ENCODE measurements around the gene KAZALD1. TPM values are rescaled to one million over a fixed set of nuclear protein-coding genes. Genes with fewer than 3 reads are reported as not detected.

KAZALD1 gene
- total RNA-seq, 1 donor = 26.4 TPM

DNA sequence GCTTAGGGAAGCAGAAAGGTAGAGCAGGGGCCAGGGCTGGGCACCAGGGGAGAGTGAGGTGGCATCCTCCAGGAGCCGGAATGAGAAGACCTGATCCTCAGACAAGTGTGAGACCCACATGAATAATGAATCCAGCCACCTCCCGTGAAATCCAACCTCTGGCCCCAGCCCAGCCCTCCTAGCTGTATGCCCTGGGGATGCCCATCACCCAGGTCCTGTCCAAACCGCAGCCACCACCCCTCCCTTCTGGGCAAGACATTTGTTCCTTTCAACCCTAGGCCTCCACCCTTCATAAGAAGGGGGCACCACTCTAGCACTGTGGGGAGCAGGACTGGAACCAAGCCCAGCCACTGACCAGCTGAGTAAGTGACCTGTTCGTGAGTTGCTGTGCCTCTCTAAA lies 40.5 kb upstream of the KAZALD1 start:
- no peaks in the 10 kb centered on the region for H3K79me2 ChIP-seq (ENCODE audit: insufficient read depth, low read length)
- H3K4me3 ChIP-seq (ENCODE audit: insufficient read depth, low read length) = no peak overlapping the region
- TF ChIP-seq CTCF (IDR thresholded peaks at IDR 0.05; ENCODE audit: extremely low read depth, low read depth, low read length) = no peak
- DNase-seq (ENCODE audit: insufficient read length, low spot score, missing footprints) = peak; percentile 67
- no peaks in the 10 kb centered on the region for H3K9me3 ChIP-seq (ENCODE audit: low read depth, low read length)
- H3K27ac ChIP-seq (ENCODE audit: low read depth, low read length) = no peak overlapping the region
- no peak overlapping the region for H2AFZ ChIP-seq (ENCODE audit: low read length)
- no peak overlapping the region for H3K4me2 ChIP-seq (ENCODE audit: insufficient read depth, low read length)
- H4K20me1 ChIP-seq (ENCODE audit: insufficient read depth, low read length) = no peaks in the 10 kb centered on the region
- H3K36me3 ChIP-seq (ENCODE audit: insufficient read depth, low read length) = no peaks in the 10 kb centered on the region
- H3K4me1 ChIP-seq (ENCODE audit: insufficient read depth, low read length) = no peaks in the 10 kb centered on the region
- H3K27me3 ChIP-seq (ENCODE audit: insufficient read depth, low read length) = no peaks in the 10 kb centered on the region

DNA sequence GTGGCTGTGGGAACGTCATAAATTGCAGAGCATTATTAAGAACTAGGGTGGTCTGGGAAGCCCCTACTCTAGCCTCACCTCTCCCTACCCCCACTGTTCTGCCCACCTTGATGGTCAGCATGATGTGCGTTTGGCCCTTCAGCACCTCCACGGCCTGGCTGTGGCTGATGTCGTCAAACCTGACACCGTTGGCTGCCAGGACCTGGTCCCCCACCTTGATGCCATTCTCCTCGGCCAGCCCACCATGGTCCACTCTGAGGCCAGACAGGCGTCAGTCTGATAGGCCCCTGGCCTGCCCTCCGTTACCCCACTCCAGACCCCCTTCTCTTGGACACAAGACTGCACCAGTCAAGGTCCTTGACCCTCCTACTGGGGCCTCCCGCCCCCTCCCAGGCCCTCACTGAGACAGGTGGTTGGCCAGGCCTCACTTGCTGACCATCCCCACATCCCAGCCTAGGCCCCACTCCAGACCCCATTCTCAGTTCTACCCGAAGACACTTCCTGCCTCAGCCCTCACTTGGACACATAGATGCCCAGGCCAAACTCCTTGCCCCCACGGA lies 40.0 kb upstream of the KAZALD1 start:
- Histone ChIP-seq H3K27me3 (ENCODE audit: insufficient read depth, low read length) (no peaks in the 10 kb centered on the region), H2AFZ (ENCODE audit: low read length) (no peak overlapping the region), H3K4me3 (ENCODE audit: insufficient read depth, low read length) (no peak overlapping the region), H3K36me3 (ENCODE audit: insufficient read depth, low read length) (no peaks in the 10 kb centered on the region), H3K9me3 (ENCODE audit: low read depth, low read length) (no peaks in the 10 kb centered on the region), H3K4me2 (ENCODE audit: insufficient read depth, low read length) (no peak overlapping the region), H4K20me1 (ENCODE audit: insufficient read depth, low read length) (no peaks in the 10 kb centered on the region), H3K27ac (ENCODE audit: low read depth, low read length) (no peak overlapping the region), H3K4me1 (ENCODE audit: insufficient read depth, low read length) (no peaks in the 10 kb centered on the region), H3K79me2 (ENCODE audit: insufficient read depth, low read length) (no peaks in the 10 kb centered on the region)
- peak; percentile 59 for DNase-seq (ENCODE audit: insufficient read length, low spot score, missing footprints)
- no peak for TF ChIP-seq CTCF (IDR thresholded peaks at IDR 0.05; ENCODE audit: extremely low read depth, low read depth, low read length)

GRCh38 chr10:101022967-101023705 lies 38.7 kb upstream of the KAZALD1 start:
- Histone ChIP-seq H3K79me2 (ENCODE audit: insufficient read depth, low read length) (no peaks in the 10 kb centered on the region), H4K20me1 (ENCODE audit: insufficient read depth, low read length) (no peaks in the 10 kb centered on the region), H3K4me3 (ENCODE audit: insufficient read depth, low read length) (no peak overlapping the region), H2AFZ (ENCODE audit: low read length) (no peak overlapping the region), H3K4me2 (ENCODE audit: insufficient read depth, low read length) (no peak overlapping the region), H3K4me1 (ENCODE audit: insufficient read depth, low read length) (no peaks in the 10 kb centered on the region), H3K27ac (ENCODE audit: low read depth, low read length) (no peak overlapping the region), H3K36me3 (ENCODE audit: insufficient read depth, low read length) (no peaks in the 10 kb centered on the region), H3K9me3 (ENCODE audit: low read depth, low read length) (no peaks in the 10 kb centered on the region), H3K27me3 (ENCODE audit: insufficient read depth, low read length) (no peaks in the 10 kb centered on the region)
- peak; percentile 31 for DNase-seq (ENCODE audit: insufficient read length, low spot score, missing footprints)
- no peak for TF ChIP-seq CTCF (IDR thresholded peaks at IDR 0.05; ENCODE audit: extremely low read depth, low read depth, low read length)

DNA sequence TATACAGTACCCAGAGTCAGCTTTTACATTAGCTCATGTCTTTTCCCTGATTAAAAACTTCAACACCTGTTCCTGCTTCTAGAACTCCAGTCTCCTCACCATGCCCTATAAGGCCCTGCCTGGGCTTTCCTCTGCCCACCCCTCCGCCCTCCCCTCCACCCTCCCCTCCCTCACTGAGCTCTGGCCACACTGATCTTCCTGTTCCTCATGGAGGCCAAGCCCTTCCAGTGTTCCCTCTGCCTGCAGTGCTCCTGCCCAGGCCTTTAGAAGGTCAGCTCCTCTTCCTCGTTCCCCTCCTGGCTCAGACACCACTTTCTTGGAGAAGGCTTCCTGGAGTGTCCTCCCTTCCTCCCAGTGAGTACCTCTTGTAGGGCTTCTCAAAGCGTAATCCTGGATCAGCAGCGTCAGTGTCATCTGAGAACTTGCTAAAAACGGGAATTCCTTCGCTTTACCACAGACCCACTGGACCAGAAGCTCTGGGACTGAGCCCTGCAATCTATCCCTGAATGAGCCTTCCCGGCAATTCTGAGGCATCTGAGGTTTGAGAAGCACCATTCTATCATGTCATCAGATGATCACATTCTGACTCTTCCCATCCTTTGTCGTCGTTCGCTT lies 34.6 kb upstream of the KAZALD1 start:
- H3K9me3 ChIP-seq (ENCODE audit: low read depth, low read length) = no peaks in the 10 kb centered on the region
- no peak for TF ChIP-seq CTCF (IDR thresholded peaks at IDR 0.05; ENCODE audit: extremely low read depth, low read depth, low read length)

More for the DNA sequence above, 34.6 kb upstream of the KAZALD1 start:
- Histone ChIP-seq H3K27ac (ENCODE audit: low read depth, low read length) (no peak overlapping the region), H4K20me1 (ENCODE audit: insufficient read depth, low read length) (no peaks in the 10 kb centered on the region), H3K27me3 (ENCODE audit: insufficient read depth, low read length) (peaks cover 13% of the 10 kb centered on the region), H3K36me3 (ENCODE audit: insufficient read depth, low read length) (no peaks in the 10 kb centered on the region), H3K4me2 (ENCODE audit: insufficient read depth, low read length) (no peak overlapping the region), H2AFZ (ENCODE audit: low read length) (peak overlapping the region; percentile 47), H3K4me3 (ENCODE audit: insufficient read depth, low read length) (no peak overlapping the region), H3K79me2 (ENCODE audit: insufficient read depth, low read length) (peaks cover 3% of the 10 kb centered on the region), H3K4me1 (ENCODE audit: insufficient read depth, low read length) (peaks cover 9% of the 10 kb centered on the region)
- peak; percentile 92 for DNase-seq (ENCODE audit: insufficient read length, low spot score, missing footprints)

Data from osteoblast (primary cell).